ENCODE data around the gene STAT4. TPM values are rescaled to one million over a fixed set of nuclear protein-coding genes. Genes with fewer than 3 reads are reported as not detected.

The STAT4 gene
- total and polyA plus RNA-seq, 2 experiments from 2014 or later = 0.31 to 0.45 TPM

DNA sequence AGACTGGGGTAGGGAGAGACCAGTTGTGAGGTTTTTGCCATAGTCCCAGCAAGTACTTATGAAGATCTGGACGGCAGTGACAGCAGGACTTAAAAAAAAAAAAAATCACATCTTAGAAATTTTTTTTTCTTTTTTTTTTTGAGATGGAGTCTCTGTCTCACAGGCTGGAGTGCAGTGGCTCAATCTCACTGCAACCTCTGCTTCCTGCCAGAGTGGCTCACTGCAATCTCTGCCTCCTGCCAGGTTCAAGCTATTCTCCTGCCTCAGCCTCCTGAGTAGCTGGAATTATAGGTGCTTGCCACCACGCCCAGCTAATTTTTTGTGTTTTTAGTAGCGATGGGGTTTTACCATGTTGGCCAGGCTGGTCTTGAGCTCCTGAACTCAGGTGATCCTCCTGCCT lies 22.4 kb upstream of the STAT4 start:
- H3K4me1 ChIP-seq (ENCODE audit: low read depth) = peaks cover 8% of the 10 kb centered on the region
- H3K27ac ChIP-seq = no peak overlapping the region
- DNase-seq (ENCODE audit: low read depth in 1 of 2, low spot score in 1 of 2) = no peak
- H3K4me3 ChIP-seq = no peak overlapping the region
- TF ChIP-seq, protein P1, sequence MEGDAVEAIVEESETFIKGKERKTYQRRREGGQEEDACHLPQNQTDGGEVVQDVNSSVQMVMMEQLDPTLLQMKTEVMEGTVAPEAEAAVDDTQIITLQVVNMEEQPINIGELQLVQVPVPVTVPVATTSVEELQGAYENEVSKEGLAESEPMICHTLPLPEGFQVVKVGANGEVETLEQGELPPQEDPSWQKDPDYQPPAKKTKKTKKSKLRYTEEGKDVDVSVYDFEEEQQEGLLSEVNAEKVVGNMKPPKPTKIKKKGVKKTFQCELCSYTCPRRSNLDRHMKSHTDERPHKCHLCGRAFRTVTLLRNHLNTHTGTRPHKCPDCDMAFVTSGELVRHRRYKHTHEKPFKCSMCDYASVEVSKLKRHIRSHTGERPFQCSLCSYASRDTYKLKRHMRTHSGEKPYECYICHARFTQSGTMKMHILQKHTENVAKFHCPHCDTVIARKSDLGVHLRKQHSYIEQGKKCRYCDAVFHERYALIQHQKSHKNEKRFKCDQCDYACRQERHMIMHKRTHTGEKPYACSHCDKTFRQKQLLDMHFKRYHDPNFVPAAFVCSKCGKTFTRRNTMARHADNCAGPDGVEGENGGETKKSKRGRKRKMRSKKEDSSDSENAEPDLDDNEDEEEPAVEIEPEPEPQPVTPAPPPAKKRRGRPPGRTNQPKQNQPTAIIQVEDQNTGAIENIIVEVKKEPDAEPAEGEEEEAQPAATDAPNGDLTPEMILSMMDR (IDR thresholded peaks at IDR 0.05; ENCODE audit: low read depth, low read length) = no peak
- H3K27me3 ChIP-seq = no peaks in the 10 kb centered on the region
- no peaks in the 10 kb centered on the region for H3K9me3 ChIP-seq (ENCODE audit: low read depth)
- no peaks in the 10 kb centered on the region for H3K36me3 ChIP-seq

DNA sequence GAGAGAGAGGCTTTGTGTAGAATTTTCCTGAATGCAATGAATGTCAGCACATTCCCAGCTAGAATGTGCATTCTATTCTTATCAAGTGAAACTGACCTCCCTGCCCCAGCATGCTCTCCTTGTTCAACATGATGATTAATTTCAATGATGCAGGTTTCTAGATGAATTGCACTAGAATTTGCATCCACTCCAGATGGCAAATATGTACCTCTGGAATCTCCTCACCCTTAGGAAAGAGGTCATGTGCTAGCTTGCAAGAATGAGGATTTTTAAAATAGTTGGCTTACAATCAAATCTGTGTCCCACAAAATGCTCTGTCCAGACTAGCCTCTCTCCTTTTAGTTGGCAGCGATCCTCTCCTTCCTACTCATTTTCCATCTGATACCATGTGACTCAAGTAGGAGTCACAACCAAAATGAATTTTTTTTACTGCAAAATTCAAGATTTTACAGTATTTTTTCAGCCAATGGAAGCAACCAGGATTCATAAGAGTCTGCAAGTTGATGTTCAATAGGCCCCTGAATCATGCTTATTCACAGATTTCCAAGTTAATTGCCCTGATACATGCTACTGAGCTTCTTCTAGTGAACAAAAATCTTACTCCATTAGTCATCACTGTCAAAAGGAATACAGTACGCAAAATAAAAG lies 21.0 kb upstream of the STAT4 start:
- Histone ChIP-seq H3K4me1 (ENCODE audit: low read depth) (peaks cover 10% of the 10 kb centered on the region), H3K27me3 (no peaks in the 10 kb centered on the region), H3K9me3 (ENCODE audit: low read depth) (no peaks in the 10 kb centered on the region), H3K27ac (no peak overlapping the region), H3K36me3 (no peaks in the 10 kb centered on the region), H3K4me3 (no peak overlapping the region)
- TF ChIP-seq, protein P1 (IDR thresholded peaks at IDR 0.05; ENCODE audit: low read depth, low read length) = no peak
- peak in 1 of 2 donors; percentile 96 for DNase-seq (ENCODE audit: low read depth in 1 of 2, low spot score in 1 of 2)

DNA sequence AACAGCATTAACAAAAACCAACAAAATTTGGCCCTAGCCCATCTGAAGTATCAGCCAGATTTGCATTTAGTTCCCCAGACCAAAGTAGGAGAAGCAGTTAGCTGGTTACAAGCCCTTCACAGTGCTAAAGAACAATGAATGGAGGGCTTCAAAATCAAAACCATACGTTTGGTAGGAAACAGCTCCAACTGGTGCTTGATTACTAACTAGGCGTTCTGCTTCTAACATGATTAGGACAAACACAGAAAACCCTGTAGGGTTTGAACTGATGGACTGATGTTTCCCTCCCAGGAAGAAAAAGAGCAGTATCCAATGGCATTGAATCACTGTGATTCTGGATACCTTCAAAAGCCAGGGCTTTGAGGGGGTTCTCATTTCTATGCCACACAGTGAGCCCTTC lies 20.5 kb upstream of the STAT4 start:
- peaks cover 16% of the 10 kb centered on the region for H3K4me1 ChIP-seq (ENCODE audit: low read depth)
- DNase-seq (ENCODE audit: low read depth in 1 of 2, low spot score in 1 of 2) = no peak
- no peak overlapping the region for H3K27ac ChIP-seq
- no peaks in the 10 kb centered on the region for H3K36me3 ChIP-seq
- H3K9me3 ChIP-seq (ENCODE audit: low read depth) = no peaks in the 10 kb centered on the region
- no peaks in the 10 kb centered on the region for H3K27me3 ChIP-seq
- TF ChIP-seq, protein P1 (IDR thresholded peaks at IDR 0.05; ENCODE audit: low read depth, low read length) = no peak
- no peak overlapping the region for H3K4me3 ChIP-seq

DNA sequence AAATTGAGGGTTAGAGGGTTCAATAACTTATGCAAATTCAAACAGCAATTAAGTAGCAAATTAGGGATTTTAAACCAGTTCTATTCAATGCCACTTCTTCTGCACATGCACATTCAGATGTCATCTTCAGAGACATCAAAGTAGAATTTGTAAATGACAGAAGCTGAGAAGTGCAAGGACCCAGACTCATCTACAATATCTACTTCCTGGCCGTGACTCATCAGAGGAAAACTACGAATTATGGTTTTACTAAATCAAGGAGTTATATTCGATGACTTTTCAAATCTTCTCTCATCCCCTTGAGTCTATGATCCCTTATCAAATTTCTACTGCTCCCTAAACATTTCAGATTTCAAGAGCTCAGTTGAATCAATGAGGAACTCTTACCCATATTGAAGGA lies 20.0 kb upstream of the STAT4 start:
- H3K36me3 ChIP-seq = no peaks in the 10 kb centered on the region
- no peaks in the 10 kb centered on the region for H3K27me3 ChIP-seq
- H3K27ac ChIP-seq = no peak overlapping the region
- H3K4me3 ChIP-seq = no peak overlapping the region
- H3K9me3 ChIP-seq (ENCODE audit: low read depth) = no peaks in the 10 kb centered on the region
- H3K4me1 ChIP-seq (ENCODE audit: low read depth) = peaks cover 21% of the 10 kb centered on the region
- TF ChIP-seq, protein P1 (IDR thresholded peaks at IDR 0.05; ENCODE audit: low read depth, low read length) = no peak
- no peak for DNase-seq (ENCODE audit: low read depth in 1 of 2, low spot score in 1 of 2)

DNA sequence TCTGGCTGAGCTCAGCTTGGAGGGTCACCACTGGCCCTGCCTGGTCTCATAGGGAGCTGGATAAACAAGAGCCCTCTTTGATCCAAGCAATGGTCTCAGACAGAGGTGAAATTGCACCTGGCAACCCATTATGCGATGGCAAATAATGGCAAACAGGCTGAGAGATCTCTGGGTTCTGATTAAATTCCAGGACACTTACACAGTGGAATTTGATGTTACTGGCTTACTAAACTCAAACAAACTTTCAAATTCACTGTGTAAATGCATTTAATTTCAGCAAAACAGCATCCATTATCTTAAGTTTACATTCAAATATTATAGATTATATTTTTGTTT lies 19.5 kb upstream of the STAT4 start:
- Histone ChIP-seq H3K27ac (no peak overlapping the region), H3K4me1 (ENCODE audit: low read depth) (peaks cover 26% of the 10 kb centered on the region), H3K9me3 (ENCODE audit: low read depth) (no peaks in the 10 kb centered on the region), H3K4me3 (no peak overlapping the region), H3K36me3 (no peaks in the 10 kb centered on the region), H3K27me3 (no peaks in the 10 kb centered on the region)
- no peak for DNase-seq (ENCODE audit: low read depth in 1 of 2, low spot score in 1 of 2)
- TF ChIP-seq, protein P1 (IDR thresholded peaks at IDR 0.05; ENCODE audit: low read depth, low read length) = no peak
